ENCODE measurements around the gene GRID1.
"Not testable (repeated sequence)": the region's sequence is repeated elsewhere in the genome, so short reads cannot be mapped to it uniquely, and the experiment has no call there.

GRID1 gene

GRCh38 chr10:85862771-85863170 is 503.8 kb downstream of the GRID1 start:
- no peak for TF ChIP-seq GATA1 (IDR thresholded peaks at IDR 0.05; ENCODE audit: low read depth, low read length)
- TF ChIP-seq POLR2A (IDR thresholded peaks at IDR 0.05; ENCODE audit: low read length), result no peak
- no peak for DNase-seq

DNA sequence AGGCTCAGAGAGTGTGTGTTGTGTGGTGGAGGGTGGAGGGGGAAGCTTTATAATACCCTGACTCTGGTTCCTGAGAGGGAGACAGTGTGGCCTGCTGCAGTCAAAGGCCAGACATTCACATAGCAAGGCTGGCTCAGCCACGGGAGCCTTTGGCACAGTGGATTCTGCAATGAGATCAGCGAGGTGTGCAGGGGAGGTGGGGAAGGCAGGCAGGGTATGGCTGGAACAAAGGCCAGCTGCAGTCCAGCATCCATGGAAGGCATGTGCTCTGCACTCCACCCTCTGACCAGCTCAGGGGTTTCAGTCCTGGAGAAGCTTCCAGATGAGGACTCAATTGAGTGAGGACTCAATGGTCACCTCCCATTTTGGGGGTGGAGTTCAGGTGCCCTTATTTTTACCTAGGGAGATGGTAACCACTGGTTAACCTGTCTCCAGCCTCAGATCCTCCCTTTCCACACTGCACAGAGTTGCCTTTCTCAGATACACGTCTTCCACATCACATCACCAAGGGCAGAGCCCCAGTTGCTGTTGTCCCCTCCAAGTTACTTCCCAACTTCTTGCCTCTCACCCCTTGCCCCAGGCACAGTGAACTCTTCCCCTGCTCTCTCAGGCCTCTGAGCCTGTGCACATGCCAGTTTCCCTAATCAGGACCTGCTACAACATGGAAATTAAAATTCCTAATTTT is 504.9 kb downstream of the GRID1 start:
- DNase-seq, result no peak
- TF ChIP-seq POLR2A (IDR thresholded peaks at IDR 0.05; ENCODE audit: low read length) (no peak), GATA1 (IDR thresholded peaks at IDR 0.05; ENCODE audit: low read depth, low read length) (no peak)

DNA sequence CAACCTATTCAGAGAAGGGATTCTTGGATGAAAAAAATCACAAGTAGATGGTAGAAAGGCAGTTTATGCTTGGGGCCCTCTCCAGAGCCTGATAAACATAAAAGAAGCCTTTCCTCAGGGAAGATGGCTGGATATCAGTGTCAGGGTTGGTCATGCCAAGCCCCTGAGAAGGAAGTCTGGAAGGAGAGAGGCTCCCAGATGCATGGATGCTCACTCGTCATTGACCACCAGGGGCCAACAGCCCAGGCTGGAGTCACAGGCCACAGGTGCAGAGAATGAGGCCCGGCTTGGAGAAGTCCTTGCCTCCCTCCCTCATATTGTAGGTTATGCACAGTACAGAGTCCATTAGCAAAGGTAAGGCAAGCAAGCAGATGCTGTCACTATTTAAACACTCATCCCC is 506.7 kb downstream of the GRID1 start:
- TF ChIP-seq GATA1 (IDR thresholded peaks at IDR 0.05; ENCODE audit: low read depth, low read length) (no peak), POLR2A (IDR thresholded peaks at IDR 0.05; ENCODE audit: low read length) (no peak)
- no peak for DNase-seq

GRCh38 chr10:85858776-85859515 is 507.6 kb downstream of the GRID1 start:
- TF ChIP-seq GATA1 (IDR thresholded peaks at IDR 0.05; ENCODE audit: low read depth, low read length) (no peak), POLR2A (IDR thresholded peaks at IDR 0.05; ENCODE audit: low read length) (no peak)
- no peak for DNase-seq

DNA sequence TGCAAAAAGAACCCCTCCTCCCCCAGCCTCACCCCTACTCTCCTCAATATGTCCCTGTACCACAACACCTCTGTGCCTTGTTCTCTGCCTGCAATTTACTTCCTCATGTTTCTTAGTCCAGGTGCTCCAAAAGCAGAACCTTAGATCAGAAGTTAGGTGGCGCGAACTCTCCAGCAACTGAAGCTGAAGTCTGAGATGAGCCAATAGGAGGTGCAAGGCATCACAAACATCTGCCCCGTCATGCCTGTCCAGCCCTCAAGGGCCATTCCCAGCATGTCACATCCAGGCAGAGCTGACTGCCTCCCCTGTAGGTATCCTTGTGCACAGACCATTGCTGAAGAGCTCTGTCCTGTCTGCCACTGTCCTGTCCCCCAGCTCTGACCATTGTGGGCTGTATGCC is 508.8 kb downstream of the GRID1 start:
- no peak for TF ChIP-seq GATA1 (IDR thresholded peaks at IDR 0.05; ENCODE audit: low read depth, low read length)
- TF ChIP-seq POLR2A (IDR thresholded peaks at IDR 0.05; ENCODE audit: low read length), result no peak

GRCh38 chr10:85857305-85857704 is 509.3 kb downstream of the GRID1 start:
- no peak for DNase-seq
- TF ChIP-seq POLR2A (IDR thresholded peaks at IDR 0.05; ENCODE audit: low read length), result no peak

More for the DNA sequence above, 508.8 kb downstream of the GRID1 start:
- no peak for DNase-seq

GRCh38 chr10:85851934-85852333 is 514.7 kb downstream of the GRID1 start:
- TF ChIP-seq POLR2A (IDR thresholded peaks at IDR 0.05; ENCODE audit: low read length), result no peak
- TF ChIP-seq GATA1 (IDR thresholded peaks at IDR 0.05; ENCODE audit: low read depth, low read length), result no peak
- DNase-seq, result no peak

DNA sequence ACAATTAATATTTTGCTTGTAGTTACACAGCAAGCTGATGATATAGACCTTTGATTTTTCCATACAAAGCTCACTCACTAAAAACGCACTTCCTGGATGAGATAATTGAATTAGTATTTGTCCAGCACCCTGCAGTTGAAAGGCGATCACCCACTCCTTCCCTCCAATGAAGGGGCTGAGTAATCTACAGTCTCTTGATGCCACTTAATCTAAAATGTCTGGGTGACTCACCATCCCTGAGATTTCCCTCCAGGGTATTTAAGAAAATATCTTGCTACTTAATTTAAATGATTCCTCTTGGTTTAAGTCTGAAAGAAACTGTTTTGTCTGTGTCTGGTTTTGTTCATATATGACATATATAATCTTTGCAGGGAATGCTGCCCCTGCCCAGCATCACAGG is 515.3 kb downstream of the GRID1 start:
- TF ChIP-seq POLR2A (IDR thresholded peaks at IDR 0.05; ENCODE audit: low read length) (no peak), GATA1 (IDR thresholded peaks at IDR 0.05; ENCODE audit: low read depth, low read length) (no peak)
- no peak for DNase-seq

- no peak for TF ChIP-seq POLR2A (IDR thresholded peaks at IDR 0.05; ENCODE audit: low read length)
- no peak for TF ChIP-seq GATA1 (IDR thresholded peaks at IDR 0.05; ENCODE audit: low read depth, low read length)
- no peak for DNase-seq
Measured at GRCh38 chr10:85850736-85851135, 515.9 kb downstream of the GRID1 start.

GRCh38 chr10:85849315-85849714 is 517.3 kb downstream of the GRID1 start:
- TF ChIP-seq GATA1 (IDR thresholded peaks at IDR 0.05; ENCODE audit: low read depth, low read length), result no peak
- no peak for TF ChIP-seq POLR2A (IDR thresholded peaks at IDR 0.05; ENCODE audit: low read length)
- no peak for DNase-seq

GRCh38 chr10:85848756-85849155 is 517.8 kb downstream of the GRID1 start:
- DNase-seq, result no peak

DNA sequence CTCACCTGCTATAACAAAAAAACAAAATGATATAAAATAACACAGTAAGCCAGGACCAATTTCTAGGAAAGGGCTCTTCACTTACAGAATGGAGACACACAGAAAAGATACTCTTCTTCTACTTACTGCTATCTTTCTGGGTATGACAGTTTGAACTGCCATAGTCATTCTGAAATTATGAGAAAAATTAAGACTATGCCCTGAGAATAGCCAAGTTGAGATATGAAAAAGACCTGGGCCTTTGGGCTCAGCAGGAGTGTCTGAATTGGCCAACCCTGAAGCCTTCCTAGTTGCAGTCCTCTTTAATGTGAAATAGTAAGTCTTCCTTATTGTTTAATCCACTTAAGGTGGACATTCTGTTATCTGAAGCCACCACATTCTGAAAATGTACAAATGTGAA is 519.5 kb downstream of the GRID1 start:
- DNase-seq, result no peak
- TF ChIP-seq POLR2A (IDR thresholded peaks at IDR 0.05; ENCODE audit: low read length), result no peak
- no peak for TF ChIP-seq GATA1 (IDR thresholded peaks at IDR 0.05; ENCODE audit: low read depth, low read length)

More at GRCh38 chr10:85848756-85849155, 517.8 kb downstream of the GRID1 start:
- TF ChIP-seq POLR2A (IDR thresholded peaks at IDR 0.05; ENCODE audit: low read length), result no peak
- no peak for TF ChIP-seq GATA1 (IDR thresholded peaks at IDR 0.05; ENCODE audit: low read depth, low read length)

DNA sequence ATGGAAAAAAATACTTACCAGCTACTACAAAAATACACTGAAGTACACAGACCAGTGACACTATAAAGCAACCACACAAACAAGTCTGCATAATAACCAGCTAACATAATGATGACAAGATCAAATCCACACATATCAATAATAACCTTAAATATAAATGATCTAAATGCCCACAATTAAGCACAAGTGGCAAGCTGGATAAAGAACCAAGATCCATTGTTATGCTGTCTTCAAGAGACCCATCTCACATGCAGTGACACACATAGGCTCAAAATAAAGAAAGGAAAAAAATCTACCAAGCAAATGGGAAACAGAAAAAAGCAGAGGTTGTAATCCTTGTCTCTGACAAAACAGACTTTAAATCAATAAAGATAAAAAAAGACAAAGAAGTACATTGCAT is 527.9 kb downstream of the GRID1 start:
- DNase-seq, result not testable (repeated sequence)

DNA sequence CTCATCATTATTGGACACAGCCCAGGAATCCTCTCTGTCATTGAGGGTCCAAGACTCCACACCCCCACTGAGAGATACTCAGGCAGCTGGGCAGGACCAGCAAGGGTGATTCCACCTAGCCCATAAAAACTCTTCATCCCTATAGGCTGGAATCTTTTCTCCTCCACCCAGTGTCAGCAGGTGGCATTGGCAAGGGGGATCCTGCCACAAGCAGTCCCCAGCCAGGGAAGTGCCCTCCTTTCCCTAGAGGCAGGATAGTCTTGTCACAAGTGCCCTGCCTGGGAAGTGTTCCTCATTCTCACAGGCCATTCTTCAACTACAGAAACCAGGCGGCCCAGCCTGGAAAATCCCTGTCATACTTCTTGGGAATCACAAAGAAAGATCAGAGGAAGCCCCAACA is 533.6 kb downstream of the GRID1 start:
- no peak for DNase-seq
- TF ChIP-seq GATA1 (IDR thresholded peaks at IDR 0.05; ENCODE audit: low read depth, low read length), result no peak

DNA sequence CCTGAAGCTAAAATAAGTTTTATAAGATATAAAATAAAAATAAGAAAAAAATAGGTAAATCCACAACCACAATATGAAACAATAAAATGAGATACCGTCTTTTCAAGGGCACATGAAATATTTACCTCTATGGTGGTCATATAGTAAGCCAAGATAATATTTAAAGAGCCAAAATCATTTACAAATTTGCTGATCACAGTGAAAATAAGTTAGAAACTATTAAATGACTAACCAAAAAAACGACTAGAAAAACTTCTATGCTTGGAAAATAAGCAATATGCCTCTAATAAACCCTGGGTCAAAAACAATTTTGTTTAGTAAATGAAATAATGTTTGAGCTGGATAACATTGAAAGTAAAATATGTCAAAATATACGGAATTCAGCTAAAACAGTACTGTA is 535.2 kb downstream of the GRID1 start:
- no peak for DNase-seq
- no peak for TF ChIP-seq POLR2A (IDR thresholded peaks at IDR 0.05; ENCODE audit: low read length)
- TF ChIP-seq GATA1 (IDR thresholded peaks at IDR 0.05; ENCODE audit: low read depth, low read length), result no peak

All from erythroblast (primary cell).